Amniotic stem cell (primary cell): Measurements from ENCODE around the gene XRN2.
A peak's percentile ranks its signal among the peaks of the same experiment; 100 is the strongest.

Experiments used
- DNase-seq: peaks from one replicate; lab custom pipeline; 2025; lab: John Stamatoyannopoulos, UW

Gene XRN2

DNA sequence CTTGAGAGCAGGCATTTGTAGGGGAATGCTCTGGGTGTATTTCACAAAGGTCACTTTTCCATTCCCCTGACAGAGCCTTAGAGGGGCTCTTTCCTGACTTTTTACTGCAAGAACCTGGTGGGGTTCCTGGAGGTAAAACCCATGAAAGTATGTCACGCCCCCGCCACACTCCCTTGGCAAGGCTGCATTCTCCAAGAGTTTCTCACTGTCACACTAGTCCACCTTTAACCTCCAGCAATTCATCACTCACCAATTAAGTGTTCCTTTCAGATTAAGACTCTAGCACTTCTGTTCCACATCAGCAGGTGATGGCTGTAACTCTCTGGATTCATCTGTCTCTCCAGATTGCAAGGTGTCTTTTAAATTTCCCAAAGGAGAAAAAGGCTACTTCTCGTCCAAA, 126.9 kb downstream of the XRN2 start:
- DNase-seq, result no peak

DNA sequence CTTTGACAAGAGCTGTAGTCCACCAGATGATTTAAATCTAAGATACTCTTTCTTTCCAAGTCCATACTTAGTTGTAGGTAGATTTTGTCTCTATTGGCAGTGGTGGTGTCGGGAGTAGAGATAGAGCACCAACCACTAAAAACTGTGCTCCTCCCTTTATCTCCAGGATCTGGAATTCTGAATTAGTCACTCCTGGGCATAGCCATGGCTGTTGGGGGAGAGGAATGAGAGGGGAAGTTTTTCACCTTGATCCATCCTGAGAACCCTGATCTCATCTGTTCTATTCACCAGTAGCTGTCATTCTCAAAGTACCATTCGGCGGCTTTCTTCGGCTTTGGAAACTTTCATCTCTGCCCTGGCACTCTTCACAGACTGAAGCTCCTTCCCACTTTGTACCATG, 129.8 kb downstream of the XRN2 start:
- no peak for DNase-seq

DNA sequence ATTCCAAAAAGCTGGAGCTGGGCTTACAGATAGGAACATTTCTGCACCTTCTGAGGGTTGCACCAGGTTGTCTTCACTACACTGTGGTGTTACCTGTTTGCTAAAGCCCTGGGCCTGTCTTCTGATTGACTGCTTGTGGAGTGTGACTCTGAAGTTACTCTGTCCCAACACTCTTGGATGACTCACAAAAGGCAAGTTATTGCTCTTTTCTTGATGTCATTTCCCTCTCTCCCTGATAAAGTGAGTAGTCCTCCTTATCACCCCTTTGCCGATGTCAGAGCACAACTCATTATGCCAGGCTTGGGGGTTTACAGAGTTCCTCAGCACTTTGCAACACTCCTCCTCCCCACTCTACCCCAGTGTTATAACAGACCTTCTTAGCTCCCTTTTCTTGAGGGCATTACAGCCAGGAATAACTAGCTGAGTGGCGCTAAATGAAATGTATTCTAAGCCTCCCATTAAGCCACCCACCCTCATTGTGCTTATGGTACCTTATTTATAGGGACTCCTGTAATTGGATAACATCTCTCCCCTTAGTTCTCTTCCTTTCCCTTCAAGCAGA, 130.3 kb downstream of the XRN2 start:
- DNase-seq, result no peak

DNA sequence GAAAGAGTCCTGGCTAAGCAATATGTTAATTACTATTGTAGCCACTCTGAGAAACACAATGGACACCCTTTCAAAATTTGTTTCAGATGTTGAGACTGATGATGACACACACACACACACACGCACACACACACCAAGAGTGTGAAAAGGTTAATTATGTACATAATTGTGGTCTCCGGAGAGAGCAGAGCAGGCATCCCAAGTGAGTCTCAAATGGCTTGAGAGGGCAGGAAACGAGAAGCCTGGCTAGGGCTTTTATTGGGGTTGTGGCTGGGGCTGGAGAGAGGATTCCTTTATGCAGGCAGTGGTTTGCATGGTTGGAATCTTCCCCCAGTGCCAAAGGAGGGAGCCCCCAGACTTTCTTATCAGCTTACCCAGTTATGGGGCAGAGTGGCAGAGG, 132.4 kb downstream of the XRN2 start:
- no peak for DNase-seq

DNA sequence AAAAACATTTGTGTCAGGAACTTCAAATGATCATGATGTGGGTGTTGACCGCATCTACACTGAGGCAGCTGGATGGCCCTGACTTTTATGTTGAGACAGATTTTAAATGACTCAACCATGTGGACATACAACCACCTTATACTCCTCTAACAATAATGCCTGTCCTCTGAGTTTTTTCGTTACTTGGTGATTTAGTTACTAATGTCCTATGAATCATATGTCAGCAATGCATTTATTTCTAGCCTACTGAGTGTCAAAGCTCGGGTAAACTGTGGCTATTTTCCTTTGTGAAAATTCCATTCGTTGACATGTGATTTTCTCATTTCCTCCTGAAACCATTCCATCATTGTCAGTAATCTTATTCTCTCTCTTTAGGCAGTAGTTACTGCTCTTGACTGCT, 133.1 kb downstream of the XRN2 start:
- peak; percentile 39 for DNase-seq

DNA sequence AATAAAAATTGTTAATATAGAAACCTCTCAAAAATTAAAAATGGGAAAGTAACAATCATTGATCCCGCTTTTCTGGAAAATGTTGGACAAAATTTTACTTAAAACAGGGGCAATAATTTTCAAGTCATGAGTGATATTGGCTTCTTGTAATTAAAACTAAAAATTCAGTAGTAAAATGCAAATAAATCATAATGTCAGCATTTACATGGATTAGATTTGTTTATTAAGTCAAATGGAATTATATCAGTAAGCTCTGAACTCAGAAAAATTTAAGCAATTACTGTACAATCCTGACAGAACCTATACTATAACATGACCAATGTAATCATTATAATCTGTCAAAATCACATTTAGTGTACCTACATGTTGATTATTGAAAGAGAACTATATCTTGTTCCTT, 134.1 kb downstream of the XRN2 start:
- DNase-seq, result no peak

DNA sequence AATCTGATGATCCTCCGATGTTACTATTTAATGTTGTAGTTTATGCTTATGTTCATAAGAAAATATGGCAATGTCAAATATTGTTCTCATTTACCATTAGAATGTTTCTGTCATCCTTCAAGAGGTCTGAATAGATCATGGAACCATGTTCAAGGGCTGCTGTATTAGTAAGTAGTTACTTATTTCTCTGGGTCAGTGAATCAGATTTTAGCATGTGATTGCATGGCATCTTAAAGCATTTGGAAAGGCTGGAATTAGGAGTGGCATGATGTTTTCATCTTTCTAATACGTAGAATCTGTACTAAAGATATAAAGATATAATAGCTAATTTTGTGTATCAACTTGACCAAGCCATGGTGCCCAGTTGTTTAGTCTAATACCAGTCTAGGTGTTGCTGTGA, 134.7 kb downstream of the XRN2 start:
- DNase-seq, result no peak
